GM12892 (cell line): ENCODE measurements around the gene ARHGEF11.

Experiments used
- DNase-seq: peaks from one replicate; pipeline ENCODE4 v3.0.0; 2011; ENCODE audit not compliant: insufficient read length
- FAIRE-seq: peaks from 2 replicates; lab custom pipeline; 2011; peaks lifted over from hg19 to GRCh38; lab: Jason Lieb, UNC
- POLR2A ChIP-seq: IDR thresholded peaks from 2 replicates; pipeline ENCODE4 v1.6.1; 2011; ENCODE audit warnings: low read depth, low read length, control low read depth
- POLR2AphosphoS5 ChIP-seq: IDR thresholded peaks from 2 replicates; pipeline ENCODE4 v1.6.1; 2011; ENCODE audit warnings: low read depth, low read length, control low read depth
- TAF1 ChIP-seq: IDR thresholded peaks from 2 replicates; pipeline ENCODE4 v1.6.1; 2011; ENCODE audit warnings: low read depth, mild to moderate bottlenecking, control low read depth, low read length, borderline replicate concordance

ARHGEF11 gene

GRCh38 chr1:157042846-157043245 is 2.7 kb downstream of the ARHGEF11 start:
- no peak for DNase-seq
- FAIRE-seq: no peak
- no peak for TF ChIP-seq POLR2AphosphoS5
- TF ChIP-seq POLR2A: no peak
- TF ChIP-seq TAF1: no peak

GRCh38 chr1:157040802-157041201 is 4.7 kb downstream of the ARHGEF11 start:
- TF ChIP-seq TAF1 (no peak), POLR2AphosphoS5 (no peak), POLR2A (no peak)
- FAIRE-seq (peak; percentile 63), DNase-seq (no peak)

- TF ChIP-seq TAF1: no peak
- TF ChIP-seq POLR2AphosphoS5: no peak
- no peak for TF ChIP-seq POLR2A
- DNase-seq (no peak), FAIRE-seq (no peak)
Measured at GRCh38 chr1:157035121-157035520, 10.4 kb downstream of the ARHGEF11 start.

GRCh38 chr1:157034137-157034800 is 11.3 kb downstream of the ARHGEF11 start:
- FAIRE-seq (peak; percentile 14), DNase-seq (no peak)
- TF ChIP-seq TAF1 (no peak), POLR2AphosphoS5 (no peak), POLR2A (no peak)

GRCh38 chr1:157033357-157033876 is 12.1 kb downstream of the ARHGEF11 start:
- DNase-seq: no peak
- TF ChIP-seq TAF1: no peak
- TF ChIP-seq POLR2A: no peak
- no peak for TF ChIP-seq POLR2AphosphoS5
- no peak for FAIRE-seq

GRCh38 chr1:157032303-157032702 is 13.2 kb downstream of the ARHGEF11 start:
- DNase-seq: no peak
- FAIRE-seq: no peak
- TF ChIP-seq POLR2AphosphoS5 (no peak), POLR2A (no peak), TAF1 (no peak)

- TF ChIP-seq TAF1 (no peak), POLR2AphosphoS5 (no peak), POLR2A (no peak)
- DNase-seq: no peak
- no peak for FAIRE-seq
Measured at GRCh38 chr1:157030728-157031127, 14.8 kb downstream of the ARHGEF11 start.

- FAIRE-seq (no peak), DNase-seq (no peak)
- no peak for TF ChIP-seq TAF1
- TF ChIP-seq POLR2AphosphoS5: no peak
Measured at GRCh38 chr1:157028674-157029073, 16.9 kb downstream of the ARHGEF11 start.

- TF ChIP-seq POLR2AphosphoS5 (no peak), TAF1 (no peak), POLR2A (no peak)
- FAIRE-seq (no peak), DNase-seq (no peak)
Measured at GRCh38 chr1:157025856-157026255, 19.7 kb downstream of the ARHGEF11 start.

GRCh38 chr1:157025385-157025784 is 20.2 kb downstream of the ARHGEF11 start:
- DNase-seq: no peak
- TF ChIP-seq POLR2A (no peak), POLR2AphosphoS5 (no peak), TAF1 (no peak)
- FAIRE-seq: no peak

- no peak for FAIRE-seq
- no peak for DNase-seq
- TF ChIP-seq POLR2AphosphoS5 (no peak), TAF1 (no peak), POLR2A (no peak)
Measured at GRCh38 chr1:157021688-157022087, 23.9 kb downstream of the ARHGEF11 start.

GRCh38 chr1:157019457-157019856 is 26.1 kb downstream of the ARHGEF11 start:
- DNase-seq (no peak), FAIRE-seq (no peak)
- TF ChIP-seq POLR2A (no peak), TAF1 (no peak), POLR2AphosphoS5 (no peak)
